Type B pancreatic cell (in vitro differentiated cells): Measurements from ENCODE around the gene CADPS. TPM values are rescaled to one million over a fixed set of nuclear protein-coding genes. Genes with fewer than 3 reads are reported as not detected.

Source experiments
- DNase-seq: peaks from one replicate; pipeline ENCODE4 v3.0.0; 2021; ENCODE audit warnings: mixed read lengths; ENCODE audit not compliant: unreplicated experiment; ENCODE audit errors: extremely low spot score
- H3K27ac Mint-ChIP-seq: 2 replicates; pipeline ENCODE4 v1.8.0; 2021; ENCODE audit warnings: mild to moderate bottlenecking, mixed read lengths
- H3K27me3 Mint-ChIP-seq: 2 replicates; pipeline ENCODE4 v1.8.0; 2021; ENCODE audit warnings: mixed read lengths
- H3K36me3 Mint-ChIP-seq: 2 replicates; pipeline ENCODE4 v1.8.0; 2021; ENCODE audit warnings: mixed read lengths
- H3K4me1 Mint-ChIP-seq: one replicate; pipeline ENCODE4 v1.8.0; 2021; ENCODE audit warnings: mixed read lengths; ENCODE audit not compliant: unreplicated experiment
- H3K4me3 Mint-ChIP-seq: 2 replicates; pipeline ENCODE4 v1.8.0; 2021; ENCODE audit warnings: mild to moderate bottlenecking, mixed read lengths
- H3K9me3 Mint-ChIP-seq: 2 replicates; pipeline ENCODE4 v1.8.0; 2021; ENCODE audit warnings: mixed read lengths
- total RNA-seq: library from RNA; stranded (reverse); gene quantifications from 2 replicates; pipeline ENCODE4 v1.2.1, GENCODE V29; 2021; ENCODE audit warnings: low replicate concordance
- TF ChIP-seq, protein P1 (sequence below): fragments of 200-600 bp; sonication (generic); conservative IDR thresholded peaks from 2 replicates; pipeline ENCODE4 v1.5.0; 2021; ENCODE audit warnings: antibody characterized with exemption, mild to moderate bottlenecking

Gene CADPS
- total RNA-seq, 1 donor from 2014 or later, result 21.6 TPM

DNA sequence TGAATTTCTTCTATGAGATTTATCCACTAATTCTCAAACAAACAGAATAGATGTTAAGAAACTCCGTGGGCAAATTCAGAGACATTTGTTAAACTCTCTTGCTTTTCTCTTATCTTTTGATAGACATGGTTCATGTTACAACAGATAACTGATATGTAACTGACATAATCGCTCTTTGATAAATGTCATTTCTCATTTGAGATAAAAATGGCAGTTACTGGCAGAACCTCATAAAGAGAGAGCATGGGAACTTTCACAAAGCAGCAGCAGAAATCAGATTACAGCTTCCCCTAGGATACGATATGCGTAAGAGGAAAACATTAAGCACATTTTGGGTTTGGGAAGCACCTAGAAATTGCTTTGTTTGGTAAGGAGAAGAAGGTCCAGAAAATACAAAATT is 126.1 kb downstream of the CADPS start:
- Mint-ChIP-seq H3K36me3 (no peaks in the 10 kb centered on the region), H3K27me3 (peaks cover 17% of the 10 kb centered on the region), H3K27ac (no peak overlapping the region), H3K4me1 (no peaks in the 10 kb centered on the region), H3K9me3 (no peaks in the 10 kb centered on the region), H3K4me3 (no peak overlapping the region)
- TF ChIP-seq, protein P1, sequence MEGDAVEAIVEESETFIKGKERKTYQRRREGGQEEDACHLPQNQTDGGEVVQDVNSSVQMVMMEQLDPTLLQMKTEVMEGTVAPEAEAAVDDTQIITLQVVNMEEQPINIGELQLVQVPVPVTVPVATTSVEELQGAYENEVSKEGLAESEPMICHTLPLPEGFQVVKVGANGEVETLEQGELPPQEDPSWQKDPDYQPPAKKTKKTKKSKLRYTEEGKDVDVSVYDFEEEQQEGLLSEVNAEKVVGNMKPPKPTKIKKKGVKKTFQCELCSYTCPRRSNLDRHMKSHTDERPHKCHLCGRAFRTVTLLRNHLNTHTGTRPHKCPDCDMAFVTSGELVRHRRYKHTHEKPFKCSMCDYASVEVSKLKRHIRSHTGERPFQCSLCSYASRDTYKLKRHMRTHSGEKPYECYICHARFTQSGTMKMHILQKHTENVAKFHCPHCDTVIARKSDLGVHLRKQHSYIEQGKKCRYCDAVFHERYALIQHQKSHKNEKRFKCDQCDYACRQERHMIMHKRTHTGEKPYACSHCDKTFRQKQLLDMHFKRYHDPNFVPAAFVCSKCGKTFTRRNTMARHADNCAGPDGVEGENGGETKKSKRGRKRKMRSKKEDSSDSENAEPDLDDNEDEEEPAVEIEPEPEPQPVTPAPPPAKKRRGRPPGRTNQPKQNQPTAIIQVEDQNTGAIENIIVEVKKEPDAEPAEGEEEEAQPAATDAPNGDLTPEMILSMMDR, result no peak
- no peak for DNase-seq

DNA sequence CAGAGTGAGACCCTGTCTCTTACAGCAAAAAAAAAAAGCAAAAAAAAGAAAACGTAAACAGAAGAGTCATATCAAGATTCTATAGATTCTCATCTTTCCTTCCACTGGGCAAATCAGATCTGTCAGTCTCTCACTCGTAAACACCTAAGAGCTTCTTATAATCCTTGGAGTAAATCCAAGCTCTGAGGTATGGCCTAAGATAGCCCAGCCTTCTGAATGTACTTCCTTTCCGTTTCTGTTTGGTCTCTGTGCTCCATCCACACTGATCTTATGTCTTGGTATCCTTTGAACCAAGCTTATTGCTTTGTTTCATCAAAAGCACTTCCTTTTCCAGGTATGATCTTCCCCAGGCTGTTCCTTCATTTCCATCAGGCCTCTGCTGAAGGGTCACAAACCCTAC is 137.8 kb downstream of the CADPS start:
- H3K4me1 Mint-ChIP-seq, result no peaks in the 10 kb centered on the region
- H3K27ac Mint-ChIP-seq, result no peak overlapping the region
- peaks cover 12% of the 10 kb centered on the region for H3K27me3 Mint-ChIP-seq
- no peak for DNase-seq
- TF ChIP-seq, protein P1, result no peak
- H3K36me3 Mint-ChIP-seq, result no peaks in the 10 kb centered on the region
- H3K4me3 Mint-ChIP-seq, result no peak overlapping the region
- peaks cover 8% of the 10 kb centered on the region for H3K9me3 Mint-ChIP-seq

DNA sequence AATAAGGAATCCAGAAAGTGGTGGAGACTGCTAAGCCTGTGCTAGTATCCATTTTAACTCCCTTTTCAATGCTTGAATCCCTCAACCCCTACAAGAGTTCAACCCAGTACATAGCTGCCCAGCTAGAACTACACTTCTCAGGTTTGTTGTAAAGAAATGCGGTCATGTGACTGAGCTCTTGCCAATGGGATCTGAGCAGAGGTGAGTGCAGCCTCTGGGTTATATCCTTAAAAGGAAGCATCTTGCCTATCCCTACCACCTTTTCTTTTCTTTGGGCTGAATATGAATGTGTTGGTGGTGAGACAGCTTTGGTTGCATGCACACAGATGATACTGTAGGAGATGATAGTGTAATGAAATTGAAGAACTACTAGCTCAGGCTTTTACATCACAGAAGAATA is 139.7 kb downstream of the CADPS start:
- peaks cover 8% of the 10 kb centered on the region for H3K9me3 Mint-ChIP-seq
- no peaks in the 10 kb centered on the region for H3K36me3 Mint-ChIP-seq
- no peak overlapping the region for H3K27ac Mint-ChIP-seq
- H3K27me3 Mint-ChIP-seq, result peaks cover 3% of the 10 kb centered on the region
- TF ChIP-seq, protein P1, result no peak
- DNase-seq, result no peak
- H3K4me1 Mint-ChIP-seq, result no peaks in the 10 kb centered on the region
- no peak overlapping the region for H3K4me3 Mint-ChIP-seq

DNA sequence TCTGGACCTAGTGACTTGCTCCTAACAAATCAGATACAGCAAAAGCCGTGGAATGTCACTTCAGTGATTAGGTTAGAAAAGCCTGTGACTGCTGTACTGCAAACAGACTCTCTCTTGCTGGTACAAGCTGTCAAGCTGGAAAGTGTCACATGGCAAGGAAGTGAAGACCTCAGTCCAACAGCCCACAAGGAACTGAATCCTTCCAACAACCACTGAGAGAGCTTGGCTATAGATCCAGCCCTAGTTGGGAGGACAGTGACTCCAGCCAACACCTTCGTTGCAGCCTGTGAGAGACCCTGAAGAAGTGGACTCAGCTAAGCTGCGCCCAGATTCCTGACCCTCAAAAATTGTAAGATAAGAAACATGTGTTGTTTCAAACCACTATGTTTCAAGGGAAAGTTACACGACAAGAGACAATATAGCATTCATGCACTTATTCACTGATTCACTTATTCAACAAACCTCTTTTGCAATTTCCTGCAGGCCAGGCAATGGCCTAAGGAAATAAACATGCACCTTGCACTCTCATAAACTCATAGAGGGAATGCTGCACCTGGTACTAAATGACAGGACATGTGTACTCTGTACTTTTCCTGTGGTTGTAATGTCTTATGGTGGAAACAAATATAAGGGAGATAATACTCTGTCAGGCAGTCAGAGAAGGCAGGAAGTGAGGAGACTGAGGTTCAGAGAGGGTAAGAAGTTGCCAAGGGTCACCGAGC is 142.9 kb downstream of the CADPS start:
- TF ChIP-seq, protein P1, result no peak
- DNase-seq, result no peak
- Mint-ChIP-seq H3K36me3 (no peaks in the 10 kb centered on the region), H3K9me3 (no peaks in the 10 kb centered on the region), H3K27me3 (peaks cover 6% of the 10 kb centered on the region), H3K4me3 (no peak overlapping the region), H3K27ac (no peak overlapping the region), H3K4me1 (peaks cover 4% of the 10 kb centered on the region)

DNA sequence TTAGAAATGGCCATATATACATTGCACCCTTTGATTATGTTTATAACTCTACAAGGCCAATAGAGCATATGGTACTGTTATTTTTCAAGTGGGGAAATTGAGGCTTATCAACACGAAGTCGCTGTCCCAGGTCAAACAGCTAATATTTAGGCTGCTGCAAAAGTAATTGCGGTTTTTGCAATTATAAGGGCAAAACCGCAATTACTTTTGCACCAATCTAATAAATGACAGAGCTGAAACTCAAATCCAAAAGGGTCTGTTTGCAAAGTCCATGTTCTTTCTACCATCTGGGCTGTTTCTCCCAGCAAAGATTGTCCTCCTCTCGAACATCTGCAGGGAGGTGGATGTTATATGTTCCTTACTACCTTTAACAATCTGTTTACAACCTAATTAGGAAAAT is 147.2 kb downstream of the CADPS start:
- H3K9me3 Mint-ChIP-seq, result no peaks in the 10 kb centered on the region

More for the DNA sequence above, 147.2 kb downstream of the CADPS start:
- Mint-ChIP-seq H3K4me3 (no peak overlapping the region), H3K27ac (no peak overlapping the region), H3K27me3 (peaks cover 24% of the 10 kb centered on the region), H3K36me3 (no peaks in the 10 kb centered on the region), H3K4me1 (peaks cover 12% of the 10 kb centered on the region)
- TF ChIP-seq, protein P1, result no peak
- no peak for DNase-seq
